HepG2 (cell line): Measurements from ENCODE around the gene DSE. TPM values are rescaled to one million over a fixed set of nuclear protein-coding genes. Genes with fewer than 3 reads are reported as not detected.

Source experiments
- ATAC-seq: fragments of 200-7000 bp; cut with Tn5 transposase; 3 replicates; pipeline ENCODE4 v1.9.1; 2020; ENCODE audit warnings: mild to moderate bottlenecking, moderate library complexity
- BruUV-seq: library from RNA; stranded (reverse); fragments of 400-500 nt; replicated peaks from 2 replicates; lab custom pipeline; 2021; lab: Mats Ljungman, UMichigan
- CTCF ChIA-PET: fragments of 300-600 bp; formaldehyde crosslinking; extraction: SDS; loops from one replicate; lab custom pipeline; 2021; ENCODE audit warnings: low total read pairs, inconsistent platforms, low intra/inter-chr PET ratio; lab: Yijun Ruan, JAX
- POLR2A ChIA-PET: fragments of 350-600 bp; sonication (Branson Sonifier 250); formaldehyde crosslinking; loops from one replicate; lab custom pipeline; 2020; ENCODE audit warnings: antibody characterized with exemption, inconsistent platforms; lab: Yijun Ruan, JAX
- DNase-seq: peaks from one replicate; pipeline ENCODE4 v3.0.0-alpha.2; 2015; ENCODE audit warnings: low spot score
- FAIRE-seq: peaks from 3 replicates; lab custom pipeline; 2011; peaks lifted over from hg19 to GRCh38; lab: Jason Lieb, UNC
- H2AFZ ChIP-seq: one replicate; pipeline ENCODE4 v1.6.1; 2011; ENCODE audit warnings: low read length, inconsistent platforms
- H3K27ac ChIP-seq: fragments of 300-600 bp; 3 replicates; pipeline ENCODE4 v1.8.0; 2011; ENCODE audit warnings: mixed run types, mild to moderate bottlenecking, mixed read lengths, low read length, inconsistent platforms; ENCODE audit not compliant: insufficient read depth; ENCODE audit errors: extremely low read length
- H3K27me3 ChIP-seq, 2 experiments: fragments of 200-600 bp in 1 of 2; 2 replicates in 1 of 2; 3 replicates in 1 of 2; pipeline versions ENCODE4 v1.6.0 to v1.8.0; 2011; ENCODE audit warnings: low read length in 2 of 2, mild to moderate bottlenecking in 2 of 2, moderate library complexity in 2 of 2, inconsistent platforms in 1 of 2; ENCODE audit not compliant: insufficient read depth in 2 of 2, control insufficient read depth in 1 of 2
- H3K36me3 ChIP-seq, 2 experiments: fragments of 200-600 bp in 1 of 2; replicated peaks in 1 of 2; 2 replicates in 1 of 2; 3 replicates in 1 of 2; pipeline versions ENCODE4 v1.5.1 to v1.8.0; 2011; ENCODE audit warnings: low read length in 2 of 2, inconsistent platforms in 1 of 2; ENCODE audit not compliant: insufficient read depth in 2 of 2, control insufficient read depth in 1 of 2
- H3K4me1 ChIP-seq: 2 replicates; pipeline ENCODE4 v1.5.1; 2012; ENCODE audit warnings: low read length, inconsistent platforms; ENCODE audit not compliant: insufficient read depth
- H3K4me2 ChIP-seq: 2 replicates; pipeline ENCODE4 v1.6.0; 2011; ENCODE audit warnings: low read depth, low read length, inconsistent platforms
- H3K4me3 ChIP-seq, 3 experiments: fragments of 200-600 bp in 1 of 3; sonication (generic), shearing (Covaris generic) in 1 of 3; replicated peaks in 1 of 3; 2 replicates each; pipeline ENCODE4 v1.5.1; 2011 to 2016; ENCODE audit warnings: low read length in 3 of 3, inconsistent platforms in 2 of 3, low read depth in 2 of 3, mild to moderate bottlenecking in 2 of 3, control low read depth in 1 of 3, mixed read lengths in 1 of 3; ENCODE audit not compliant: insufficient read depth in 1 of 3
- H3K79me2 ChIP-seq: one replicate; pipeline ENCODE4 v1.6.1; 2011; ENCODE audit warnings: low read length, inconsistent platforms; ENCODE audit not compliant: insufficient read depth
- H3K9ac ChIP-seq: 2 replicates; pipeline ENCODE4 v1.6.0; 2011; ENCODE audit warnings: mild to moderate bottlenecking, low read depth, low read length, inconsistent platforms; ENCODE audit not compliant: insufficient read depth
- H3K9me3 ChIP-seq: 2 replicates; pipeline ENCODE4 v1.5.1; 2012; ENCODE audit warnings: mild to moderate bottlenecking, low read length
- H4K20me1 ChIP-seq: 2 replicates; pipeline ENCODE4 v1.6.0; 2011; ENCODE audit warnings: inconsistent platforms, mild to moderate bottlenecking, low read length, moderate library complexity; ENCODE audit not compliant: insufficient read depth
- DR1 ChIP-seq: sonication (generic); formaldehyde crosslinking; IDR thresholded peaks from 2 replicates; pipeline ENCODE4 v1.8.0; 2021; ENCODE audit warnings: mild to moderate bottlenecking, missing genetic modification reagents, inconsistent platforms
- EEA1 ChIP-seq: sonication (generic); formaldehyde crosslinking; IDR thresholded peaks from 2 replicates; pipeline ENCODE4 v1.5.1; 2020; ENCODE audit warnings: mild to moderate bottlenecking, missing genetic modification reagents, borderline replicate concordance
- ZNF709 ChIP-seq: sonication (generic); formaldehyde crosslinking; IDR thresholded peaks from 2 replicates; pipeline ENCODE4 v1.5.0; 2020; ENCODE audit warnings: mild to moderate bottlenecking, missing genetic modification reagents
- ZNF777 ChIP-seq: sonication (generic); formaldehyde crosslinking; IDR thresholded peaks from 2 replicates; pipeline ENCODE4 v1.4.0; 2020; ENCODE audit warnings: missing genetic modification reagents
- in situ Hi-C: cut with HindIII; loops from 2 replicates; pipeline ENCODE4 v1.10.0; 2017; ENCODE audit warnings: low pct_unique_long_range_greater_than_20kb; ENCODE audit not compliant: extremely low pct_ligation_motif_present
- intact Hi-C: fragments of 100-400 bp; cut with micrococcal nuclease; formaldehyde crosslinking; loops from one replicate; pipeline ENCODE4 v1.10.0; 2022; ENCODE audit not compliant: unreplicated experiment
- polyA plus RNA-seq, 8 experiments: library from polyadenylated mRNA; depleted of rRNA in 3 of 8; stranded (reverse) in 7 of 8; unstranded in 1 of 8; fragments of >200 nt; fragmentation: Illumina TruSeq in 4 of 8; extraction: Trizol in 4 of 8; gene quantifications; 2 replicates each; pipeline versions ENCODE4 v1.2.1 to v1.2.3, GENCODE V29; 2011 to 2016; ENCODE audit warnings: low read depth in 4 of 8, missing spikeins in 1 of 8, mixed read lengths in 1 of 8; ENCODE audit not compliant: insufficient read depth in 1 of 8
- total RNA-seq, 5 experiments: library from RNA; depleted of rRNA; stranded (reverse); fragments of >200 nt; fragmentation: Illumina TruSeq; extraction: Trizol; gene quantifications; 2 replicates each; pipeline ENCODE4 v1.2.3, GENCODE V29; 2016; ENCODE audit warnings: low read depth in 1 of 5
- TF ChIP-seq, protein P1 (sequence below): sonication (generic); formaldehyde crosslinking; IDR thresholded peaks from 2 replicates; pipeline ENCODE4 v1.4.0; 2020; ENCODE audit warnings: mild to moderate bottlenecking, missing genetic modification reagents

DSE gene
- total and polyA plus RNA-seq, 2 of the 13 experiments (the other 11 are each of a cell fraction or from before 2014, with no cell fraction given) = 2.6 to 4.6 TPM

DNA sequence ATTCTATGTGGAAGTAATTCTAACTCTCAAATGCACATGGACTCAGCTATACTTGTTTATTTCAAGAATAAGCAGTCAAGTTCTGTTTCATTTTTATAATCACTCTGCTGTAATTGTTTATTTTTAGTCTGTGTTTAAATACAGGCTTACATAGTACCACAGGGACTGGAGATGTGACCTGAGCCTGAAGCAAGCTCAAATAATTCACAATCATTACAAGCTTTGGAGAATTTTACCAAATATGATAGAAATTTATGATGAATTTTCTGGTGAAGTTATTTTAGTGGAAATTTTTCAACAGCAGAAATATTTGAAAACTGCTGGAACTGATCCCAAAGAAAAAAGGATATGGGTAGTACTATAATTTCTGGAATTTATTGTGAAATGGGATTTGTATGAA lies 41.6 kb upstream of the DSE start:
- ATAC-seq (no peak), DNase-seq (no peak), FAIRE-seq (no peak)
- Histone ChIP-seq H3K4me2 (no peak overlapping the region), H3K9me3 (no peaks in the 10 kb centered on the region), H3K9ac (no peak overlapping the region), H3K27ac (no peak overlapping the region), H3K27me3 (no peaks in the 10 kb centered on the region), H2AFZ (no peak overlapping the region), H4K20me1 (no peaks in the 10 kb centered on the region), H3K4me1 (peaks cover 20% of the 10 kb centered on the region), H3K36me3 (no peaks in the 10 kb centered on the region), H3K79me2 (no peaks in the 10 kb centered on the region), H3K4me3 (no peak overlapping the region)
- no TSS peak for BruUV-seq
- no peak for TF ChIP-seq DR1
- TF ChIP-seq EEA1 (CRISPR knock-in tag) = no peak
- TF ChIP-seq ZNF777 = no peak
- TF ChIP-seq, protein P1, sequence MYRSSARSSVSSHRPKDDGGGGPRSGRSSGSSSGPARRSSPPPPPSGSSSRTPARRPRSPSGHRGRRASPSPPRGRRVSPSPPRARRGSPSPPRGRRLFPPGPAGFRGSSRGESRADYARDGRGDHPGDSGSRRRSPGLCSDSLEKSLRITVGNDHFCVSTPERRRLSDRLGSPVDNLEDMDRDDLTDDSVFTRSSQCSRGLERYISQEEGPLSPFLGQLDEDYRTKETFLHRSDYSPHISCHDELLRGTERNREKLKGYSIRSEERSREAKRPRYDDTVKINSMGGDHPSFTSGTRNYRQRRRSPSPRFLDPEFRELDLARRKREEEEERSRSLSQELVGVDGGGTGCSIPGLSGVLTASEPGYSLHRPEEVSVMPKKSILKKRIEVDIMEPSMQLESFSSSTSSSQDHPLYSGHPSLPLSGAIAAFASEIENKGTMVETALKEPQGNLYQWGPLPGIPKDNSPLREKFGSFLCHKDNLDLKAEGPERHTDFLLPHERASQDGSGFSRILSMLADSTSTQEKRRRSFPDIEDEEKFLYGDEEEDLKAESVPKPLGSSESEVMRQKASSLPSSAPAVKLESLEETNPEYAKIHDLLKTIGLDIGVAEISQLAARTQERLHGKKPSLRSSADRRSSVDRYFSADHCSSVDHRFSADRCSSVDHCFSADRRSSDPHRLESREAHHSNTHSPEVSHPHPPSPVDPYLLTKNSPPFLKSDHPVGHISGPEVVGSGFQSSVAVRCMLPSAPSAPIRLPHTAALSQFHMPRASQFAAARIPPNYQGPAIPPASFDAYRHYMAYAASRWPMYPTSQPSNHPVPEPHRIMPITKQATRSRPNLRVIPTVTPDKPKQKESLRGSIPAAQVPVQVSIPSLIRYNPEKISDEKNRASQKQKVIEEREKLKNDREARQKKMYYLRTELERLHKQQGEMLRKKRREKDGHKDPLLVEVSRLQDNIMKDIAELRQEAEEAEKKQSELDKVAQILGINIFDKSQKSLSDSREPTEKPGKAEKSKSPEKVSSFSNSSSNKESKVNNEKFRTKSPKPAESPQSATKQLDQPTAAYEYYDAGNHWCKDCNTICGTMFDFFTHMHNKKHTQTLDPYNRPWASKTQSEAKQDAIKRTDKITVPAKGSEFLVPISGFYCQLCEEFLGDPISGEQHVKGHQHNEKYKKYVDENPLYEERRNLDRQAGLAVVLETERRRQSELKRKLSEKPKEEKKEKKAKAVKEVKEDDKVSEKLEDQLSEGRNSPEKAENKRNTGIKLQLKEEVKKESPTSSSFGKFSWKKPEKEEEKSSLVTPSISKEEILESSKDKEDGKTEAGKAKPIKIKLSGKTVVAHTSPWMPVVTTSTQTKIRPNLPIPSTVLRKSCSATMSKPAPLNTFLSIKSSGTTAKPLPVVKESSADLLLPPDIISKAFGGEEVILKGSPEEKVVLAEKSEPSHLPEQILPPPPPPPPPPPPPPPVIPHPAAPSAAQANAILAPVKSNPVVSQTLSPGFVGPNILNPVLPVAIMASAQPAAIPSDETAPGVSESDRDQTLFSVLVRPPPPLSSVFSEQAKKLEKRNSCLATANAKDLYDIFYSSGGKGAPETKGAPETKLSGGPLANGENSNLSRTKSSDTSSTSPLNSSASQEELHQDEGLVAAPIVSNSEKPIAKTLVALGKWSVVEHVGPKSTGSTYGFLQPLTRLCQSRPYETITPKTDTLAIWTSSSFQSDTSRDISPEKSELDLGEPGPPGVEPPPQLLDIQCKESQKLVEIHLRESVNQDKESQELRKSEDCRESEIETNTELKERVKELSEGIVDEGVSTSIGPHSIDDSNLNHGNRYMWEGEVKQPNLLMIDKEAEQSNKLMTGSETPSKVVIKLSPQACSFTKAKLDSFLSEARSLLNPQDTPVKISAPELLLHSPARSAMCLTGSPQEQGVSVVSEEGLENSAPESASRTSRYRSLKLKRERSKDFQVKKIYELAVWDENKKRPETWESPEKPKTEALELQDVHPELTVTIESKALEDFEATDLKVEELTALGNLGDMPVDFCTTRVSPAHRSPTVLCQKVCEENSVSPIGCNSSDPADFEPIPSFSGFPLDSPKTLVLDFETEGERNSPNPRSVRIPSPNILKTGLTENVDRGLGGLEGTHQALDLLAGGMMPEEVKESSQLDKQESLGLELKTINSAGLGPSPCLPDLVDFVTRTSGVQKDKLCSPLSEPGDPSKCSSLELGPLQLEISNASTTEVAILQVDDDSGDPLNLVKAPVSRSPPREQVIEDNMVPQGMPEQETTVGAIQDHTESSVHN (CRISPR knock-in tag) = no peak
- TF ChIP-seq ZNF709 (CRISPR knock-in tag) = no peak
- ChIA-PET CTCF (no interaction called here), POLR2A (no interaction called here)
- in situ Hi-C loops = no loop called here
- intact Hi-C loops = no loop called here
